ENCODE results near the gene NDST3. TPM values are rescaled to one million over a fixed set of nuclear protein-coding genes. Genes with fewer than 3 reads are reported as not detected.
A peak's percentile ranks its signal among the peaks of the same experiment; 100 is the strongest.

The NDST3 gene
- total and polyA plus RNA-seq, 2 donors from 2014 or later, result 0.09 to 0.22 TPM

GRCh38 chr4:118014831-118015230 lies 19.5 kb upstream of the NDST3 start:
- Histone ChIP-seq H3K9ac (ENCODE audit: low read length in 3 of 3) (no peak overlapping the region), H3K27ac (ENCODE audit: low read depth in 2 of 2, low read length in 2 of 2) (no peak overlapping the region), H3K9me3 (ENCODE audit: control insufficient read depth in 2 of 3, insufficient read depth in 1 of 3, low read length in 3 of 3) (no peaks in the 10 kb centered on the region), H3K36me3 (ENCODE audit: control insufficient read depth in 2 of 3, insufficient read depth in 3 of 3, low read length in 3 of 3) (no peaks in the 10 kb centered on the region), H3K27me3 (ENCODE audit: control insufficient read depth, insufficient read depth, low read length) (no peaks in the 10 kb centered on the region), H3K4me1 (ENCODE audit: control insufficient read depth in 2 of 3, insufficient read depth in 2 of 3, low read depth in 1 of 3, low read length in 3 of 3) (no peaks in the 10 kb centered on the region), H3K4me3 (ENCODE audit: low read length in 3 of 3) (no peak overlapping the region)
- DNase-seq, result no peak
- FAIRE-seq, result peak; percentile 99
- TF ChIP-seq CTCF (IDR thresholded peaks at IDR 0.05; ENCODE audit: borderline replicate concordance, extremely low read depth, insufficient read depth), result no peak
- intact Hi-C loops (cut with DNase I), result no loop called here

GRCh38 chr4:118018381-118019145 lies 15.7 kb upstream of the NDST3 start:
- no peaks in the 10 kb centered on the region for H3K36me3 ChIP-seq (ENCODE audit: control insufficient read depth in 2 of 3, insufficient read depth in 3 of 3, low read length in 3 of 3)
- no peak for FAIRE-seq
- no peaks in the 10 kb centered on the region for H3K9me3 ChIP-seq (ENCODE audit: control insufficient read depth in 2 of 3, insufficient read depth in 1 of 3, low read length in 3 of 3)
- no peaks in the 10 kb centered on the region for H3K27me3 ChIP-seq (ENCODE audit: control insufficient read depth, insufficient read depth, low read length)
- H3K9ac ChIP-seq (ENCODE audit: low read length in 3 of 3), result no peak overlapping the region
- no peak overlapping the region for H3K4me3 ChIP-seq (ENCODE audit: low read length in 3 of 3)
- no peak for TF ChIP-seq CTCF (IDR thresholded peaks at IDR 0.05; ENCODE audit: borderline replicate concordance, extremely low read depth, insufficient read depth)
- intact Hi-C loops (cut with DNase I), result no loop called here
- no peaks in the 10 kb centered on the region for H3K4me1 ChIP-seq (ENCODE audit: control insufficient read depth in 2 of 3, insufficient read depth in 2 of 3, low read depth in 1 of 3, low read length in 3 of 3)
- DNase-seq, result no peak
- H3K27ac ChIP-seq (ENCODE audit: low read depth in 2 of 2, low read length in 2 of 2), result no peak overlapping the region

GRCh38 chr4:118026806-118027205 lies 7.5 kb upstream of the NDST3 start:
- Histone ChIP-seq H3K27me3 (ENCODE audit: control insufficient read depth, insufficient read depth, low read length) (no peaks in the 10 kb centered on the region), H3K9me3 (ENCODE audit: control insufficient read depth in 2 of 3, insufficient read depth in 1 of 3, low read length in 3 of 3) (no peaks in the 10 kb centered on the region), H3K9ac (ENCODE audit: low read length in 3 of 3) (no peak overlapping the region), H3K36me3 (ENCODE audit: control insufficient read depth in 2 of 3, insufficient read depth in 3 of 3, low read length in 3 of 3) (no peaks in the 10 kb centered on the region), H3K4me1 (ENCODE audit: control insufficient read depth in 2 of 3, insufficient read depth in 2 of 3, low read depth in 1 of 3, low read length in 3 of 3) (no peaks in the 10 kb centered on the region), H3K27ac (ENCODE audit: low read depth in 2 of 2, low read length in 2 of 2) (no peak overlapping the region), H3K4me3 (ENCODE audit: low read length in 3 of 3) (no peak overlapping the region)
- no peak for TF ChIP-seq CTCF (IDR thresholded peaks at IDR 0.05; ENCODE audit: borderline replicate concordance, extremely low read depth, insufficient read depth)
- intact Hi-C loops (cut with DNase I), result no loop called here
- DNase-seq, result no peak
- FAIRE-seq, result no peak

Data from kidney (tissue), 14 donors.